HG03378 (cell line): ENCODE results near the gene LHX6.

Experiments used
- ATAC-seq: cut with Tn5 transposase; IDR thresholded peaks from one replicate; pipeline ENCODE4 v1.9.1; 2021; ENCODE audit warnings: mild to moderate bottlenecking, moderate library complexity; ENCODE audit not compliant: unreplicated experiment

LHX6 gene

GRCh38 chr9:122236681-122237080, 7.9 kb upstream of the LHX6 start:
- no peak for ATAC-seq

GRCh38 chr9:122234022-122234748, 5.4 kb upstream of the LHX6 start:
- ATAC-seq: no peak

- no peak for ATAC-seq
These were observed 4.1 kb upstream of the LHX6 start for GRCh38 chr9:122232796-122233306.

GRCh38 chr9:122229485-122229837, 704 bp upstream of the LHX6 start:
- ATAC-seq: no peak

GRCh38 chr9:122228191-122228567, 578 bp downstream of the LHX6 start:
- ATAC-seq: no peak

GRCh38 chr9:122227575-122227900, 1.2 kb downstream of the LHX6 start:
- no peak for ATAC-seq

GRCh38 chr9:122226758-122227574, 1.8 kb downstream of the LHX6 start:
- no peak for ATAC-seq

GRCh38 chr9:122226142-122226757, 2.5 kb downstream of the LHX6 start:
- no peak for ATAC-seq

GRCh38 chr9:122225312-122226141, 3.2 kb downstream of the LHX6 start:
- no peak for ATAC-seq

- ATAC-seq: no peak
These were observed 5.3 kb downstream of the LHX6 start for GRCh38 chr9:122223435-122223834.

- no peak for ATAC-seq
These were observed 6.0 kb downstream of the LHX6 start for GRCh38 chr9:122222791-122223190.

- no peak for ATAC-seq
These were observed 7.5 kb downstream of the LHX6 start for GRCh38 chr9:122221183-122221811.

GRCh38 chr9:122220673-122221182, 8.0 kb downstream of the LHX6 start:
- no peak for ATAC-seq

GRCh38 chr9:122219856-122220672, 8.7 kb downstream of the LHX6 start:
- no peak for ATAC-seq

- ATAC-seq: no peak
These were observed 9.6 kb downstream of the LHX6 start for GRCh38 chr9:122218935-122219855.

- ATAC-seq: no peak
These were observed 10.5 kb downstream of the LHX6 start for GRCh38 chr9:122218071-122218934.

GRCh38 chr9:122217640-122218039, 11.1 kb downstream of the LHX6 start:
- no peak for ATAC-seq
